HG03354 (cell line): ENCODE results near the gene THBD.
"Not testable (repeated sequence)": the region's sequence is repeated elsewhere in the genome, so short reads cannot be mapped to it uniquely, and the experiment has no call there.

Source experiments
- ATAC-seq: cut with Tn5 transposase; IDR thresholded peaks from one replicate; pipeline ENCODE4 v1.9.1; 2021; ENCODE audit warnings: mild to moderate bottlenecking; ENCODE audit not compliant: unreplicated experiment, poor library complexity, severe bottlenecking

THBD gene

GRCh38 chr20:23039136-23039875 lies 10.2 kb downstream of the THBD start:
- no peak for ATAC-seq

- no peak for ATAC-seq
Measured at GRCh38 chr20:23037017-23037481, 12.4 kb downstream of the THBD start.

GRCh38 chr20:23036371-23036770 lies 13.1 kb downstream of the THBD start:
- ATAC-seq, result no peak

GRCh38 chr20:23035731-23036130 lies 13.7 kb downstream of the THBD start:
- no peak for ATAC-seq

- no peak for ATAC-seq
Measured at GRCh38 chr20:23034721-23035671, 14.5 kb downstream of the THBD start, which contains the start of gene SSTR4. TSS of gene SSTR4 (plus strand) at chr20:23035312. CDS start at chr20:23035484, 172 bp downstream.

- no peak for ATAC-seq
Measured at GRCh38 chr20:23033918-23034317, 15.6 kb downstream of the THBD start.

- no peak for ATAC-seq
Measured at GRCh38 chr20:23032750-23033078, 16.8 kb downstream of the THBD start.

- ATAC-seq, result no peak
Measured at GRCh38 chr20:23032056-23032749, 17.3 kb downstream of the THBD start.

- no peak for ATAC-seq
Measured at GRCh38 chr20:23031346-23031745, 18.1 kb downstream of the THBD start.

GRCh38 chr20:23029324-23029723 lies 20.1 kb downstream of the THBD start:
- ATAC-seq, result no peak

- ATAC-seq, result no peak
Measured at GRCh38 chr20:23028392-23028791, 21.1 kb downstream of the THBD start.

GRCh38 chr20:23027721-23028120 lies 21.8 kb downstream of the THBD start:
- ATAC-seq, result no peak

- not testable (repeated sequence) for ATAC-seq
Measured at GRCh38 chr20:23025503-23025902, 24.0 kb downstream of the THBD start.

- ATAC-seq, result no peak
Measured at GRCh38 chr20:23024701-23025100, 24.8 kb downstream of the THBD start.

GRCh38 chr20:23023621-23024177 lies 25.8 kb downstream of the THBD start:
- no peak for ATAC-seq

- ATAC-seq, result no peak
Measured at GRCh38 chr20:23022849-23023248, 26.6 kb downstream of the THBD start.

GRCh38 chr20:23021951-23022350 lies 27.5 kb downstream of the THBD start:
- no peak for ATAC-seq

- no peak for ATAC-seq
Measured at GRCh38 chr20:23021541-23021940, 27.9 kb downstream of the THBD start.

- ATAC-seq, result no peak
Measured at GRCh38 chr20:23020230-23021018, 29.0 kb downstream of the THBD start.
